Testis (tissue), 2 donors: ENCODE data around the gene ARF3.

ENCODE experiments used
- CTCF ChIP-seq, 3 experiments: fragments of 450-650 bp in 2 of 3; fragments of 200-600 bp in 1 of 3; sonication (generic) in 1 of 3; IDR thresholded peaks; one replicate each; pipeline ENCODE4 v1.5.1; 2016 to 2019; ENCODE audit warnings: antibody characterized with exemption in 3 of 3, mild to moderate bottlenecking in 2 of 3, moderate library complexity in 1 of 3
- POLR2A ChIP-seq: fragments of 450-650 bp; IDR thresholded peaks from one replicate; pipeline ENCODE4 v1.6.1; 2017; ENCODE audit warnings: antibody characterized with exemption, mild to moderate bottlenecking, moderate library complexity

DNA sequence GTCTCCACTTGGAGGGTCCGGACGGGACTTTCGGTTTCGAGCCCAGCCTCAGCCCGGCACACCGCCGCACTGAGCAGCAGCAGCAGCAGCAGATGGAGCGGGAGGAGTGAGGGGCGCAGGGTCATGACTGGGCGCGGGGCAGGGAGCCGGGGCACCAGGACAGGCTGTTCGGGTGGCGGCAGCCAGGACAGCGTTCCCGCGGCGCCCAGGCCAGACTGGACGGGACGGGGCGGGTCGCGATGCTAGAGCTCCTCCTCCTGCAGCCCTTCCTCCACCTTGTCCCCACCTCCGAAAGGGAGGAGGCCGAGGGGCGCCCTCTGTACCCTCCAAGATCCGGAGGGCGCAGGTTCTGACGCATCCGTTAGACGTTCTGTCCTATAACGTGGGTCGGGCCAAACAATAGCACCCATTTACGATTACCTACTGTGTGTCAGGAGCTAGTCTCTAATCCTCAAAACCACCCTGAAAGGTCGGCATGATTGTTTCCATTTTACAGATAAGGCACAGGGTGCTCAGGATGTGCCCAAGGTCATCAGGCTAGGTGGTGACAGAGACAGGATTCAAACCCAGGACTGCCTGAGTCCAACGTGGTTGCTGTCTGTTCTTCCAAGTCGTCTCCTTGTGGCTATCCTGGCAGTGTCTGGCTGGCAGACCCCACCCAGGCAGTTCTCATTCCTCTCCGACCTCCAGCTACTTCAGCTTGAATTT lies 31.8 kb downstream of the ARF3 start, which contains the start of gene FKBP11:
- TF ChIP-seq CTCF (IDR thresholded peaks at IDR 0.05) = no peak
- TF ChIP-seq POLR2A = no peak
